Panc1 (cell line): Measurements from ENCODE around the gene HTR3B. TPM values are rescaled to one million over a fixed set of nuclear protein-coding genes. Genes with fewer than 3 reads are reported as not detected.

ENCODE experiments used
- ATAC-seq: fragments of 200-7000 bp; cut with Tn5 transposase; 2 replicates; pipeline ENCODE4 v1.9.1; 2020; ENCODE audit warnings: mild to moderate bottlenecking, moderate library complexity
- BruUV-seq: library from RNA; stranded (reverse); fragments of 400-500 nt; replicated peaks from 2 replicates; lab custom pipeline; 2021; lab: Mats Ljungman, UMichigan
- CTCF ChIA-PET: fragments of 300-600 bp; sonication (Branson Sonifier 250); formaldehyde crosslinking; loops from one replicate; lab custom pipeline; 2022; ENCODE audit warnings: antibody characterized with exemption; lab: Charles Lee
- POLR2A ChIA-PET: fragments of 300-600 bp; sonication (Branson Sonifier 250); formaldehyde crosslinking; loops from one replicate; lab custom pipeline; 2022; ENCODE audit warnings: antibody characterized with exemption; lab: Charles Lee
- DNase-seq: peaks from one replicate; pipeline ENCODE4 v3.0.0-alpha.2; 2010; ENCODE audit warnings: low read depth, low spot score
- H3K27ac ChIP-seq: 2 replicates; pipeline ENCODE4 v1.5.1; 2011; ENCODE audit warnings: mild to moderate bottlenecking, low read length, inconsistent platforms
- H3K27me3 ChIP-seq: fragments of 200-500 bp; sonication (Bioruptor generic); 2 replicates; pipeline ENCODE4 v1.6.0; 2014; ENCODE audit warnings: low read length, inconsistent platforms; ENCODE audit not compliant: control insufficient read depth, insufficient read depth
- H3K36me3 ChIP-seq: fragments of 200-500 bp; sonication (Bioruptor generic); 2 replicates; pipeline ENCODE4 v1.5.1; 2014; ENCODE audit warnings: inconsistent platforms, mild to moderate bottlenecking, low read length, moderate library complexity; ENCODE audit not compliant: control insufficient read depth, insufficient read depth
- H3K4me1 ChIP-seq: 2 replicates; pipeline ENCODE4 v1.5.1; 2011; ENCODE audit warnings: inconsistent platforms, mild to moderate bottlenecking, low read length, moderate library complexity; ENCODE audit not compliant: control insufficient read depth, insufficient read depth
- H3K4me3 ChIP-seq, 2 experiments: 2 replicates each; pipeline ENCODE4 v1.5.1; 2011 to 2012; ENCODE audit warnings: low read depth in 2 of 2, low read length in 2 of 2, mild to moderate bottlenecking in 2 of 2, inconsistent platforms in 1 of 2, moderate library complexity in 1 of 2
- H3K9me3 ChIP-seq: fragments of 200-500 bp; sonication (Bioruptor generic); 2 replicates; pipeline ENCODE4 v1.5.1; 2014; ENCODE audit warnings: low read depth, mild to moderate bottlenecking, inconsistent platforms, low read length, moderate library complexity; ENCODE audit not compliant: control insufficient read depth, insufficient read depth
- CTCF ChIP-seq: fragments of 450-650 bp; IDR thresholded peaks from 2 replicates; pipeline ENCODE4 v1.5.1; 2017; ENCODE audit warnings: mild to moderate bottlenecking
- POLR2AphosphoS5 ChIP-seq: IDR thresholded peaks from 2 replicates; pipeline ENCODE4 v1.6.1; 2012; ENCODE audit warnings: mild to moderate bottlenecking, low read depth, low read length, moderate library complexity
- REST ChIP-seq, 2 experiments: IDR thresholded peaks; 2 replicates each; pipeline ENCODE4 v1.6.1; 2011 to 2012; ENCODE audit warnings: low read depth in 2 of 2, control low read depth in 1 of 2, low read length in 1 of 2, mild to moderate bottlenecking in 1 of 2, moderate library complexity in 1 of 2; ENCODE audit not compliant: insufficient read depth in 1 of 2
- SIN3A ChIP-seq: IDR thresholded peaks from 2 replicates; pipeline ENCODE4 v1.6.1; 2012; ENCODE audit warnings: low read depth, mild to moderate bottlenecking, low read length, moderate library complexity, borderline replicate concordance; ENCODE audit not compliant: insufficient read depth
- TCF7L2 ChIP-seq: IDR thresholded peaks from 2 replicates; pipeline ENCODE4 v1.6.1; 2011; ENCODE audit warnings: mild to moderate bottlenecking, low read depth, low read length, inconsistent platforms
- in situ Hi-C: cut with HindIII; loops from 2 replicates; pipeline ENCODE4 v1.10.0; 2016; ENCODE audit warnings: low sequenced_read_pairs, low pct_unique_long_range_greater_than_20kb
- intact Hi-C: fragments of 100-400 bp; cut with micrococcal nuclease; formaldehyde crosslinking; loops from one replicate; pipeline ENCODE4 v1.10.0; 2022; ENCODE audit not compliant: unreplicated experiment
- total RNA-seq: library from RNA; stranded (reverse); gene quantifications from one replicate; pipeline ENCODE4 v1.2.1, GENCODE V29; 2021; ENCODE audit not compliant: unreplicated experiment

The HTR3B gene
- total RNA-seq, 1 experiment from 2014 or later, result not detected

GRCh38 chr11:113871336-113871735, 33.3 kb upstream of the HTR3B start:
- in situ Hi-C loops, result no loop called here
- H3K36me3 ChIP-seq, result no peaks in the 10 kb centered on the region
- no peaks in the 10 kb centered on the region for H3K9me3 ChIP-seq
- ChIA-PET CTCF (no interaction called here), POLR2A (no interaction called here)
- intact Hi-C loops, result no loop called here
- ATAC-seq (no peak), DNase-seq (no peak)
- no peaks in the 10 kb centered on the region for H3K27me3 ChIP-seq
- H3K27ac ChIP-seq, result no peak overlapping the region
- no peak overlapping the region for H3K4me3 ChIP-seq
- TF ChIP-seq POLR2AphosphoS5 (no peak), TCF7L2 (no peak), CTCF (no peak), SIN3A (no peak), REST (IDR thresholded peaks at IDR 0.05; ENCODE audit: insufficient read depth in 1 of 2, low read depth in 2 of 2, low read length in 1 of 2) (no peak)
- peaks cover 16% of the 10 kb centered on the region for H3K4me1 ChIP-seq
- BruUV-seq, result no TSS peak

- no TSS peak for BruUV-seq
These were observed 31.4 kb upstream of the HTR3B start for GRCh38 chr11:113873236-113873626.

More at GRCh38 chr11:113873236-113873626, 31.4 kb upstream of the HTR3B start:
- ATAC-seq, result no peak
- no peak for DNase-seq
- in situ Hi-C loops, result no loop called here
- TF ChIP-seq TCF7L2 (no peak), SIN3A (no peak), POLR2AphosphoS5 (no peak), REST (IDR thresholded peaks at IDR 0.05; ENCODE audit: insufficient read depth in 1 of 2, low read depth in 2 of 2, low read length in 1 of 2) (no peak), CTCF (no peak)
- Histone ChIP-seq H3K36me3 (no peaks in the 10 kb centered on the region), H3K4me1 (peaks cover 22% of the 10 kb centered on the region), H3K27me3 (no peaks in the 10 kb centered on the region), H3K4me3 (peak overlapping the region in 1 of 2 experiments; percentile 3; a peak in 1 of 4 replicates), H3K9me3 (no peaks in the 10 kb centered on the region), H3K27ac (peak overlapping the region; percentile 32; the same call in 1 of the 2 replicates)
- ChIA-PET CTCF (no interaction called here), POLR2A (no interaction called here)
- intact Hi-C loops, result no loop called here
